ENCODE data around the gene CFAP74. TPM values are rescaled to one million over a fixed set of nuclear protein-coding genes. Genes with fewer than 3 reads are reported as not detected.

The CFAP74 gene
- total RNA-seq, 4 donors from 2014 or later: 0.13 TPM; not detected in 3

GRCh38 chr1:2039251-2039650 is 35.7 kb upstream of the CFAP74 start:
- no peak overlapping the region for H3K4me3 ChIP-seq (replicated peaks in 1 of 3)
- H3K4me1 ChIP-seq: no peaks in the 10 kb centered on the region
- intact Hi-C loops (cut with DNase I): no loop called here
- TF ChIP-seq POLR2A (IDR thresholded peaks at IDR 0.05) (no peak), CTCF (IDR thresholded peaks at IDR 0.05) (no peak)
- H3K27me3 ChIP-seq: no peaks in the 10 kb centered on the region
- H3K9me3 ChIP-seq: no peaks in the 10 kb centered on the region
- 91% methylated on average over 8 of the region's 8 CpGs for WGBS, 2 donors
- DNase-seq: no peak
- no peaks in the 10 kb centered on the region for H3K36me3 ChIP-seq
- no peak overlapping the region for H3K27ac ChIP-seq

DNA sequence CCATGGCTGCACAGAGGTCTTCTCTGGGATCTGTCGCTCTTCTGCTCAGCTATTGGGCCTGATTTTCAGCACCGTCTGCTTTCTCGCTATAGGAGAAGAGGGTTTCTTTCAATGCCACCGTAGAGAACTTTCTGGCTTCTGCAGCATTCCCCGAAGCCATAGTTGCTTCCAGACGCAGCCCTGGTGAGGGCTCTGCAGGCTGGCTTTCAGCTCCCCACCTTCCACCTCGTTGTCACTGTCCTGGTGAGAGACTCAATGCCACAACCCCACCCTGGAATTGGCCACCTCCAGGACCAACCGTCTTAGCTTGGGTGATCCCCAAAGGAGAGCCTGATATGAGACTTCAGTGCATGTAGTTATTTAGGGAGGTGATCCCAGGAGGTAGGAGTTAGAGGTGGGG is 34.6 kb upstream of the CFAP74 start:
- intact Hi-C loops (cut with DNase I): no loop called here
- H3K27ac ChIP-seq: no peak overlapping the region
- 88 to 94% methylated on average over 7 to 8 of the region's 8 CpGs for WGBS, 2 donors

GRCh38 chr1:2037314-2037979 is 33.9 kb upstream of the CFAP74 start:
- Histone ChIP-seq H3K4me3 (replicated peaks in 1 of 3) (no peak overlapping the region), H3K27ac (no peak overlapping the region), H3K9me3 (no peaks in the 10 kb centered on the region), H3K4me1 (no peaks in the 10 kb centered on the region), H3K36me3 (no peaks in the 10 kb centered on the region), H3K27me3 (no peaks in the 10 kb centered on the region)
- intact Hi-C loops (cut with DNase I): no loop called here
- 80 to 86% methylated on average over 18 of the region's 18 CpGs for WGBS, 2 donors
- no peak for TF ChIP-seq POLR2A (IDR thresholded peaks at IDR 0.05)
- no peak for TF ChIP-seq CTCF (IDR thresholded peaks at IDR 0.05)
- no peak for DNase-seq

More for the DNA sequence above, 34.6 kb upstream of the CFAP74 start:
- Histone ChIP-seq H3K36me3 (no peaks in the 10 kb centered on the region), H3K4me1 (no peaks in the 10 kb centered on the region), H3K9me3 (no peaks in the 10 kb centered on the region), H3K4me3 (replicated peaks in 1 of 3) (no peak overlapping the region), H3K27me3 (no peaks in the 10 kb centered on the region)
- TF ChIP-seq POLR2A (IDR thresholded peaks at IDR 0.05): no peak
- TF ChIP-seq CTCF (IDR thresholded peaks at IDR 0.05): no peak
- DNase-seq: no peak

DNA sequence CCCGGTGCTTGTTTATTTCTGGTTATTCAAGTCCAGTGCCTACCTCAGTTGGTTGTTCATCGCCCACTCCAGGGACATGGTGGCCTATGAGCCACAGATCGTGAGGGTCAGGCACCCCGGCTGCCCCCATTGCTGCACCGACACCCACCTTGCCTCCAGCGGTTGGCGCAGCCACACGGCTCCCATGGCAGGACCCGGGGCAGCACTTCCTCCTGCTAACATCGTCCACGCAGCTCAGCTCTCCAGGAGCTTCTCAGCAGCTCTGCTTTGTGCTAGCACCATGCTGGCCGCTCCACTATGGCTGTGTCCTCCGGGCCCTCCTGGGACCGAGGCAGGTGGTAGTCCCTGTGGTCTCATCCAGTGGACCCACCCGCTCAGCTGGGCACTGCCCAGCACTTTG is 32.7 kb upstream of the CFAP74 start:
- no peak for TF ChIP-seq POLR2A (IDR thresholded peaks at IDR 0.05)
- no peak for TF ChIP-seq CTCF (IDR thresholded peaks at IDR 0.05)
- Histone ChIP-seq H3K4me1 (no peaks in the 10 kb centered on the region), H3K27me3 (no peaks in the 10 kb centered on the region), H3K36me3 (no peaks in the 10 kb centered on the region), H3K4me3 (replicated peaks in 1 of 3) (no peak overlapping the region), H3K27ac (no peak overlapping the region), H3K9me3 (no peaks in the 10 kb centered on the region)
- no peak for DNase-seq
- intact Hi-C loops (cut with DNase I): no loop called here
- WGBS, 2 donors: 88 to 91% methylated on average over 14 to 15 of the region's 15 CpGs

DNA sequence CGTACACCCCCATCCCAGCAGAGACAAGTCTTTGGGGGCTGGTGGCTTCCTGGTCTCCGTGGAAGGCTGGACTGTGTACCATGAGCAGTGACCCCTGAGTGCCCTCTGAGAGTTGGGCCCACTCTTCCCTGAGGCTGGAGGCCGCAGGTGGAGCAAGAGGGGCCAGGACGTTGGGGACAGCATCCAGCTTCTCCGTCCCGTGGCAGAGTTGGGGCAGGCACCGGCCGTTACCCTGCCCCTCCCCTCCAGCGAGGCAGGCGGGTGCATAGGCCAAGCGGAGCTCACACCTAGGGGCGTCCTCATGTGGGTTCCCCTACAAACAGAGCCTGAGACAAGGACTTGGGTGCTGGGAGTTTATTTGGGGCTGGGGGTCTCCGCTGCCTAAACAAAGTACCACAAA is 29.6 kb upstream of the CFAP74 start:
- no peak for DNase-seq
- intact Hi-C loops (cut with DNase I): no loop called here
- WGBS, 2 donors: 65 to 70% methylated on average over 8 to 11 of the region's 13 CpGs
- H3K36me3 ChIP-seq: no peaks in the 10 kb centered on the region
- H3K9me3 ChIP-seq: no peaks in the 10 kb centered on the region
- no peak overlapping the region for H3K27ac ChIP-seq
- TF ChIP-seq CTCF (IDR thresholded peaks at IDR 0.05) (no peak), POLR2A (IDR thresholded peaks at IDR 0.05) (no peak)
- no peak overlapping the region for H3K4me3 ChIP-seq (replicated peaks in 1 of 3)
- no peaks in the 10 kb centered on the region for H3K27me3 ChIP-seq
- no peaks in the 10 kb centered on the region for H3K4me1 ChIP-seq

All from thyroid gland (tissue), 4 donors.